ACC112 (cell line): ENCODE results near the gene ZNF79.

Experiments used
- H2AFZ ChIP-seq: fragments of 200-600 bp; sonication (generic); one replicate; pipeline ENCODE4 v1.6.0; 2017; ENCODE audit warnings: antibody characterized with exemption, low read length; ENCODE audit not compliant: unreplicated experiment
- H3K27ac ChIP-seq: fragments of 200-600 bp; sonication (generic); 2 replicates; pipeline ENCODE4 v1.5.1; 2014; ENCODE audit warnings: low read depth, mild to moderate bottlenecking, antibody characterized with exemption, low read length, moderate library complexity
- H3K27me3 ChIP-seq: fragments of 200-600 bp; sonication (generic); 2 replicates; pipeline ENCODE4 v1.6.1; 2014; ENCODE audit warnings: mild to moderate bottlenecking, antibody characterized with exemption, low read length, moderate library complexity, mixed read lengths; ENCODE audit not compliant: insufficient read depth
- H3K36me3 ChIP-seq: fragments of 200-600 bp; sonication (generic); 2 replicates; pipeline ENCODE4 v1.6.1; 2016; ENCODE audit warnings: mild to moderate bottlenecking, antibody characterized with exemption, low read length, moderate library complexity, mixed read lengths; ENCODE audit not compliant: insufficient read depth
- H3K4me1 ChIP-seq: fragments of 200-600 bp; sonication (generic); one replicate; pipeline ENCODE4 v1.6.1; 2016; ENCODE audit warnings: low read length, mixed read lengths; ENCODE audit not compliant: insufficient read depth, unreplicated experiment, control insufficient read depth
- H3K4me3 ChIP-seq: fragments of 200-600 bp; sonication (generic); 2 replicates; pipeline ENCODE4 v1.5.1; 2014; ENCODE audit warnings: mild to moderate bottlenecking, low read depth, low read length
- H3K79me2 ChIP-seq: fragments of 200-600 bp; sonication (generic); one replicate; pipeline ENCODE4 v1.6.0; 2016; ENCODE audit warnings: low read length; ENCODE audit not compliant: control insufficient read depth, unreplicated experiment, insufficient read depth

Gene ZNF79

DNA sequence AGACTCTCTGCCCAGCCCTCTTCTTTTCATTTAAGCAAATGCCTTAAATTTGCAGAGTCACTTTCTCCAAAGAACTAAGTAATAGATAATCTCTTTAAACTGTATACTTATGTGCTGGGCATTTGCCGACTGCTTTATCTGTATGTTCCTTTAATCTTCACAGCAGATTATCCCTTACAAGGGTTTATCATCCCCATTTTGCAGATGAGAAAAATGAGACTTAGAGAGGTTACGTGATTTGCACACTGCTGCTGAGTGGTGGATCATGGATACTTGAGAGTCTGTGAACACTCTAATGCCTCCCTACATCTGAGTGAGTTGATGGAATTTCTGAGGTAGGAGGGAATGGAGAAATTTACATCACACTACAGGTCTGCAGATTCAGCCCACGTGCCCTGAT lies 4.2 kb downstream of the ZNF79 start:
- H3K27ac ChIP-seq, result no peak overlapping the region

DNA sequence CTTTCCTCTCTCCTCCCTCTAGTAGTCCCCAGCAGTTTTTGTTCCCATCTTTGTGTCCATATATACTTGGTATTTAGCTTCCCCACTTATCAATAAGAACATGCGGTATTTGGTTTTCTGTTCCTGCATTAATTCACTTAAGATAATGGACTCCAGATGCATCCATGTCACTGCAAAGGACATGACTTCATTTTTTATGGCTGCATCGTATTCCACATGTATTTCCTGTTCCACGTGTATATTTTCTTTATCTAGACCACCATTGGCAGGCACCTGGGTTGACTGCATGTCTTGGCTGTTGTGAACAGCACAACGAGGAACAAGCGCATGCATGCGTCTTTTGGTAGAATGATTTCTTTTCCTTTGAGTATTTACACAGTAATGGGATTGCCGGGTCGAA lies 6.2 kb downstream of the ZNF79 start:
- Histone ChIP-seq H3K4me3 (no peak overlapping the region), H3K27ac (no peak overlapping the region), H3K36me3 (peaks cover 15% of the 10 kb centered on the region), H3K79me2 (peaks cover 18% of the 10 kb centered on the region), H2AFZ (no peak overlapping the region), H3K27me3 (no peaks in the 10 kb centered on the region), H3K4me1 (peaks cover 4% of the 10 kb centered on the region)

More for the DNA sequence above, 4.2 kb downstream of the ZNF79 start:
- Histone ChIP-seq H3K27me3 (no peaks in the 10 kb centered on the region), H3K36me3 (peaks cover 7% of the 10 kb centered on the region; the same call in 1 of the 2 replicates), H3K4me1 (peaks cover 7% of the 10 kb centered on the region), H3K4me3 (no peak overlapping the region), H3K79me2 (peaks cover 30% of the 10 kb centered on the region), H2AFZ (no peak overlapping the region)

DNA sequence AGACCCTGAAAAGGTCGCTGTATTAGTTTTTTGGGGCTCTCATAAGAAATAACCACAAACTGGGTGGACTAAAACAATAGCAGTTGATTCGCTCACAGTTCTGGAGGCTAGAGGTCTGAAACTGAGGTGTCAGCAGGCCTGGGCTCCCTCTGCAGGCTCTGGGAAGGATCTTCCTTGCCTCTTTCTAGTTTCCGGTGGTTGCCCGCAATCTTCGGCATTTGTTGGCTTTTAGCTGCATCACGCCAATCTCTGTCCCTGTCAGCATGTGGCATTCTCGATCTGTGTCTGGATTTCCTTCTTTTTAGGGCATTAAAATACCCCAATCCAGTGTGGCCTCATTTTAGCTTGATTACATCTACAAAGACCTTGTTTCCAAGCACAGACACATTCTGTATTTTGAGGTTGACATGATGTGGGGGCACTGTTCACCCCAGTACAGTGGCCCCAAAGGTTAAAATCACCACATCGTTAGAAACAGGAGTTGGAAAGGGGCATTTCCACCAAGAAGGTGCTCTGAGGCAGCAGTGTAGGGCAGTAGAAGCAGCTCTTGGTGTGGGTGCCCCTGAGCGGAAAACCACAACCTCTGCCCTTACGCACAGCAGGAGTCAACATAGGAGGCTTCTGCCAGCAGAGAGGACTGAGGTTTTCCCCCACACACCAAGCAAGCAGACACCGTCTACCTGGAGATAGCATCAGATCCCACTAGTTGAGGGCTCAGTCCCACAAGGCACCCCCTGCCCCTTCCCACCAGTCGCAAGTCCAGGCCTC lies 13.5 kb downstream of the ZNF79 start:
- Histone ChIP-seq H2AFZ (no peak overlapping the region), H3K36me3 (peaks cover 49% of the 10 kb centered on the region), H3K79me2 (no peaks in the 10 kb centered on the region), H3K4me1 (no peaks in the 10 kb centered on the region), H3K27me3 (no peaks in the 10 kb centered on the region), H3K27ac (no peak overlapping the region), H3K4me3 (no peak overlapping the region)

DNA sequence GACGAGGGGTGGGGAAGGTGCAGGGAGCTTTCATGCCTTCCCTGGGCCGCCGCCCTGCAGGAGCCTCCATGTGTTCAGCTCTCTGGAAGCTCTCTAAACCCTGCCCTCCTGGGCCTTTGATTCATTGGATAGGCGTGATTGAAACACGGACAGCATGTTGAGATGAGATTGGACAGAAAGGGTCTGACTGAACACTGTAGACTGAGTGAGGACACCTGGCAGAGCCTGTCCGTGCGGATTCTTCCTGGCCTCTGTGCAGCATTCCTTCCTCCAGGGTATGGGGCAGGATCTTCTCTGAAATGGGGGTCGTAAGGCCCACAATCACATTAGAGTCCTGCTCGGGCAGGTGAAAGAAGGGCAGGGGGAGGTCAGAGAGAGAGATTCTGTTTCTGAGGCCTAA lies 14.2 kb downstream of the ZNF79 start:
- Histone ChIP-seq H3K4me1 (no peaks in the 10 kb centered on the region), H3K27ac (no peak overlapping the region), H2AFZ (no peak overlapping the region), H3K27me3 (no peaks in the 10 kb centered on the region), H3K79me2 (no peaks in the 10 kb centered on the region), H3K4me3 (no peak overlapping the region), H3K36me3 (peaks cover 53% of the 10 kb centered on the region)

DNA sequence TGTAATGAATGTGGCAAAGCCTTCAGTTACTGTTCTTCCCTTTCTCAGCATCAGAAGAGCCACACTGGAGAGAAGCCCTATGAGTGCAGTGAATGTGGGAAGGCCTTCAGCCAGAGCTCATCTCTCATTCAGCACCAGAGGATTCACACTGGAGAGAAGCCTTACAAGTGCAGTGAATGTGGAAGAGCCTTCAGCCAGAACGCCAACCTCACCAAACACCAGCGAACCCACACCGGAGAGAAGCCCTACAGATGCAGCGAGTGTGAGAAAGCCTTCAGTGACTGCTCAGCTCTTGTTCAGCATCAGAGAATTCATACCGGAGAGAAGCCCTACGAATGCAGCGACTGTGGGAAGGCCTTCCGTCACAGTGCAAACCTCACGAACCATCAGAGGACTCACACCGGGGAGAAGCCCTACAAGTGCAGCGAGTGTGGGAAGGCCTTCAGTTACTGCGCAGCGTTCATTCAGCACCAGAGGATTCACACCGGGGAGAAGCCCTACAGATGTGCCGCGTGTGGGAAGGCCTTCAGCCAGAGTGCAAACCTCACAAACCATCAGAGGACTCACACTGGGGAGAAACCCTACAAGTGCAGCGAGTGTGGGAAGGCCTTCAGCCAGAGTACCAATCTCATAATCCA lies 20.2 kb downstream of the ZNF79 start:
- H3K27me3 ChIP-seq, result no peaks in the 10 kb centered on the region
- H3K27ac ChIP-seq, result no peak overlapping the region
- H3K79me2 ChIP-seq, result peaks cover 21% of the 10 kb centered on the region
- H2AFZ ChIP-seq, result no peak overlapping the region
- H3K4me1 ChIP-seq, result peaks cover 17% of the 10 kb centered on the region
- no peak overlapping the region for H3K4me3 ChIP-seq
- H3K36me3 ChIP-seq, result peaks cover 74% of the 10 kb centered on the region

DNA sequence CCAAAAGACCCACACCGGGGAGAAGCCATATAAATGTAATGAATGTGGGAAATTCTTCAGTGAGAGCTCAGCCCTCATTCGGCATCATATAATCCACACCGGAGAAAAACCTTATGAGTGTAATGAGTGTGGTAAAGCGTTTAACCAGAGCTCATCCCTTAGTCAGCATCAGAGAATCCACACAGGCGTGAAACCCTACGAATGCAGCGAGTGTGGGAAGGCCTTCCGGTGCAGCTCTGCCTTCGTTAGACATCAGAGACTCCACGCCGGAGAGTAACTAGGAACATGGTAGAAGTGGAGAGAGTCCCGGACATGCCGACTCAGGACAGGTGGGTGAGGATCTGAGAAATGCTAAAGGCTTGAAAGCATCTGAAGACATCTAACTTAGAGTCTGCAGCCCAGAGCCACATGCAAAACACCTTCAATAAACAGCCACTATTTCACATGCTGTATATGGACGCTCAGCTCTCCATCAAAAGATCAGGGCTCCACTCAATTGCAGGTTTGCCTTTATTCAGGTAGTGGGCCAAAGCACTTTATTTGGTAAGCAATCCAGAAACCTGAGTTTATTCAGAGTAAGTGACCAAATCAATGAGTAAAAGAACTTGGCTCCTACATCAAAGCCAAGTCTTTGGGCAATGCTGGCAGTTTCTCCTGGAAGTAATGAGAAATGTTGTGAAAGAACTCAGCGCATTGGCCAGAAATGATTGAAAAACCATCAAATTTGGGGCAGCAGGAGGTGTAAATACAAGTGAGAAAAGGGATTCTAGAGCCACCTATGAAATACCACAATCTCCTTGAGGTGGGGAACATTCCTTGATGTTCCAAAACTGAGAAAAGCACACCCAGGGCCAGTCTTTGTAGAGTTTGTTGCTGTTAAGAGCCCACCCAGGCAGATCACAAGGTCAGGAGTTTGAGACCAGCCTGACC lies 21.0 kb downstream of the ZNF79 start:
- peaks cover 29% of the 10 kb centered on the region for H3K79me2 ChIP-seq
- peaks cover 17% of the 10 kb centered on the region for H3K4me1 ChIP-seq
- H3K4me3 ChIP-seq, result no peak overlapping the region
- H3K36me3 ChIP-seq, result peaks cover 81% of the 10 kb centered on the region
- no peak overlapping the region for H3K27ac ChIP-seq
- no peaks in the 10 kb centered on the region for H3K27me3 ChIP-seq
- H2AFZ ChIP-seq, result no peak overlapping the region

DNA sequence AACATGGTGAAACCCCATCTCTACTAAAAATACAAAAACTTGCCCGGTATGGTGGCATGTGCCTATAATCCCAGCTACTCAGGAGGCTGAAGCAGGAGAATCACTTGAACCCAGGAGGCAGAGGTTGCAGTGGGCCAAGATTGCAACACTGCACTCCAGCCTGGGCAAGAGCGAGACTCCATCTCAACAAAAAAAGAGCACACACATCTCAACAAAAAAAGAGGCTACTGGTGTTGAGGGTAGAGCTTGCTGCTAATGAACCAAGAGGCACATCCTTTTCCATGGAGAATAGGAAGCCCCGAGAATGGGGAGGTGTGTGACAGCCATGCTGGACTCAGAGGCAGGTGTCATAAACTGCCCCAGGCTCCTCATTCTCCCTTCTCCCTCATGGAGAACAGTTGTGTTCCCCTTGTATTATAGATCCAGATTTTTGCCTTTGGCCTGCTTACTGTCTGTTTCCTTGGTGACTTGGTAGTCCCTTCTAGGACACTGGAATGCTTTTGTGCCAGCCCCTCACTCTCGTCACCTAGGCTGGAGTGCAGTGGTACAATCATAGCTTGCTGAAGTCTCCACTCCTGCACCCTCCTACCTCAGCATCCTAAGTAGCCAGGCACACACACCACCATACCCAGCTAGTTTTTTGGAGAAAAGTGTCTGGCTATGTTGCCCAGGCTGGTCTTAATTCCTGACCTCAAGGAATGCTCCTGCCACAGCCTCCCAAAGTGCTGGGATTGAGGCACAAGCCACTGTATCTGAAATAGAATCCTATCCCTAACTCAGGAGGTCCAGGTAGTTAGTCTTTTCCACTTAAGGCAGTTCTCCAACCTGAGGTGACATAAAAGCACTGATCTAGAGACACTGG lies 21.9 kb downstream of the ZNF79 start:
- Histone ChIP-seq H3K27ac (peak overlapping the region; percentile 16; the same call in 1 of the 2 replicates), H3K79me2 (peaks cover 38% of the 10 kb centered on the region), H3K27me3 (no peaks in the 10 kb centered on the region), H3K36me3 (peaks cover 77% of the 10 kb centered on the region), H3K4me1 (peaks cover 17% of the 10 kb centered on the region), H2AFZ (no peak overlapping the region), H3K4me3 (no peak overlapping the region)

DNA sequence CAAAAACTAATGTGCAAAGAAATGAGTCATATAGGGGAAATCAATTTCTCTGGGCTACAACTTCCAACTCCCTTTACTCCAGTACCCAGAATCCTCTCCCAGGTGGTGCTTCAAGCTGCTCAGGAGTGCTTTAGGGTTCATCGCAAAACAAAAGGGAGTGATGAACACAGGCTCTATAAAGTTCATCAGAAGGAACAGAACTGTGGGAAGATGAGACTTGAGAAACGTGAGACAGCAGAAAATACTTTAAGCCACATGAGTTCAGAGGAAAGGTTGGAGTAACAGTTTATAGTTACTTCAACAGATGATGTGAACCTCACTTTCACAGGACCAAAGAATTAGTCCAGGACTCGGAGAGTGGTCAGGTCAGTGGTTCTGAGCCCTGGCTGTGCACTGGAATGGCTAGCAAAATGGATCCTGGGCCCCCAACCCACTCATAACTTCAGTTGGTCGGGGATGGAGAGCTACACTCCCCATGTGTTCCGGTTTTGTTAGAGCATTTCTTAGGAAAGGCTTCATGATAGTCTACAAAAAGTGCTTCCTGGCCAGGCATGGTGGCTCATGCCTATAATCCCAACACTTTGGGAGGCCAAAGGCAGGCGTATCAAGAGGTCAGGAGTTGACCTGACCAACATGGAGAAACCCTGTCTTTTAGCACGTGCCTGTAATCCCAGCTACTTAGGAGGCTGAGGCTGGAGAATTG lies 22.7 kb downstream of the ZNF79 start:
- Histone ChIP-seq H3K27ac (peak overlapping the region; percentile 16; the same call in 1 of the 2 replicates), H3K79me2 (peaks cover 40% of the 10 kb centered on the region), H3K4me3 (no peak overlapping the region), H3K4me1 (peaks cover 17% of the 10 kb centered on the region), H2AFZ (no peak overlapping the region), H3K27me3 (no peaks in the 10 kb centered on the region), H3K36me3 (peaks cover 73% of the 10 kb centered on the region)

DNA sequence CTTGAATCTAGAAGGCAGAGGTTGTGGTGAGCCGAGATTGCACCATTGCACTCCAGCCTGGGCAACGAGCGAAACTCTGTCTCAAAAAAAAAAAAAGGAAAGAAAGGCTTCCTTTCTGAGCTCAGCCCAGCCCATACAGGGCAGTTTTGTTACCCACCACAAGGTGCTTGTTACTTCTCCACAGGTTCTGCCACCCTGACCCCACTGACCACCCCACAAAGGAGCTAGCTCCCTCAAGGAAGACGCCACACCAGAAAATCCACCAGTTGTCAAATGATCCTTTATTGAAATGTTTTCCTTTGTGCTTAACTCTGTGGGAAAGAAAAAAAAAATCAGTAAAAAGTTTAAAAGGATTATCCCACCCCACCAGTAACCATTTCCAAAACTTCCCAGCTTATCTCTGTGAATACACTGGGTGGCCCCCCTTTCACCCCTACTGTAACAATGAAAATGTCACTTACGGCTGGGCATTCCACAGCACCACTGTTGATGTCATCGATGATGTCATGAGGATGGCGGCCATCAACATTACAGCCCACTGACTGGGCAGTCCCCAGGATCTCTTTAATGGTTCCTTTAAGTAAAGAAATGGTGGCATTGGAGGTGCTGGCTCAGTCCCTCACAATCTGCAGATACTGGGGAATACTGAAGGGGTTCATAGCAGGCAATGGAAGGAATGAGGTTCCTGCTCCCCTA lies 23.4 kb downstream of the ZNF79 start:
- Histone ChIP-seq H2AFZ (no peak overlapping the region), H3K4me3 (peak overlapping the region; percentile 93), H3K36me3 (peaks cover 71% of the 10 kb centered on the region), H3K27me3 (no peaks in the 10 kb centered on the region), H3K4me1 (peaks cover 20% of the 10 kb centered on the region), H3K27ac (peak overlapping the region; percentile 54), H3K79me2 (peaks cover 47% of the 10 kb centered on the region)
